Bronchial epithelial cell (primary cell): ENCODE data around the gene SCFD2. TPM values are rescaled to one million over a fixed set of nuclear protein-coding genes. Genes with fewer than 3 reads are reported as not detected.

Experiments
- DNase-seq: peaks from one replicate; pipeline ENCODE4 v3.0.0-alpha.2; 2010; ENCODE audit warnings: low read depth
- FAIRE-seq: peaks from 2 replicates; lab custom pipeline; 2011; peaks lifted over from hg19 to GRCh38; lab: Jason Lieb, UNC
- H3K27me3 ChIP-seq: 2 replicates; pipeline ENCODE4 v1.5.1; 2011; ENCODE audit warnings: low read length; ENCODE audit not compliant: control insufficient read depth, insufficient read depth
- H3K36me3 ChIP-seq: 2 replicates; pipeline ENCODE4 v1.5.1; 2011; ENCODE audit warnings: low read length; ENCODE audit not compliant: control insufficient read depth, insufficient read depth
- H3K4me3 ChIP-seq: 2 replicates; pipeline ENCODE4 v1.5.1; 2011; ENCODE audit warnings: mild to moderate bottlenecking, low read depth, low read length, control low read depth
- CTCF ChIP-seq: IDR thresholded peaks from 2 replicates; pipeline ENCODE4 v1.5.1; 2011; ENCODE audit warnings: mild to moderate bottlenecking, moderate library complexity, low read length, control low read depth, inconsistent platforms; ENCODE audit not compliant: insufficient read depth, severe bottlenecking
- total RNA-seq: library from RNA; depleted of rRNA; stranded (reverse); fragments of >200 nt; gene quantifications from 2 replicates; pipeline ENCODE4 v1.2.1, GENCODE V29; 2014

SCFD2 gene
- total RNA-seq, 1 donor from 2014 or later, result 21.9 TPM

- TF ChIP-seq CTCF, result no peak
- Histone ChIP-seq H3K36me3 (no peaks in the 10 kb centered on the region), H3K27me3 (no peaks in the 10 kb centered on the region), H3K4me3 (no peak overlapping the region)
- FAIRE-seq, result no peak
- DNase-seq, result no peak
These were observed 513.1 kb downstream of the SCFD2 start for GRCh38 chr4:52852711-52853110.

- DNase-seq (no peak), FAIRE-seq (no peak)
- H3K27me3 ChIP-seq, result no peaks in the 10 kb centered on the region
- no peak for TF ChIP-seq CTCF
- no peak overlapping the region for H3K4me3 ChIP-seq
- no peaks in the 10 kb centered on the region for H3K36me3 ChIP-seq
These were observed 513.8 kb downstream of the SCFD2 start for GRCh38 chr4:52852041-52852440.

- DNase-seq (no peak), FAIRE-seq (peak; percentile 73)
- no peaks in the 10 kb centered on the region for H3K27me3 ChIP-seq
- no peak overlapping the region for H3K4me3 ChIP-seq
- no peaks in the 10 kb centered on the region for H3K36me3 ChIP-seq
- no peak for TF ChIP-seq CTCF
These were observed 515.3 kb downstream of the SCFD2 start for GRCh38 chr4:52850406-52851124.

GRCh38 chr4:52848254-52848653 is 517.6 kb downstream of the SCFD2 start:
- no peak for TF ChIP-seq CTCF
- Histone ChIP-seq H3K27me3 (no peaks in the 10 kb centered on the region), H3K4me3 (no peak overlapping the region), H3K36me3 (no peaks in the 10 kb centered on the region)
- DNase-seq, result peak; percentile 66
- no peak for FAIRE-seq

GRCh38 chr4:52846502-52846901 is 519.4 kb downstream of the SCFD2 start:
- H3K27me3 ChIP-seq, result no peaks in the 10 kb centered on the region
- TF ChIP-seq CTCF, result no peak
- no peaks in the 10 kb centered on the region for H3K36me3 ChIP-seq
- FAIRE-seq (no peak), DNase-seq (no peak)
- no peak overlapping the region for H3K4me3 ChIP-seq

GRCh38 chr4:52844596-52844995 is 521.3 kb downstream of the SCFD2 start:
- no peak for TF ChIP-seq CTCF
- FAIRE-seq (no peak), DNase-seq (peak; percentile 41)
- Histone ChIP-seq H3K27me3 (no peaks in the 10 kb centered on the region), H3K36me3 (no peaks in the 10 kb centered on the region), H3K4me3 (no peak overlapping the region)
